WERI-Rb-1 (cell line): Measurements from ENCODE around the gene RGS8.

Experiments
- DNase-seq: peaks from one replicate; pipeline ENCODE4 v3.0.0-alpha.2; 2020
- H3K27ac ChIP-seq: fragments of 250-450 bp; sonication (Bioruptor Pico); 2 replicates; pipeline ENCODE4 v1.5.1; 2020; ENCODE audit warnings: mild to moderate bottlenecking, moderate library complexity
- H3K27me3 ChIP-seq: fragments of 250-450 bp; sonication (Bioruptor Pico); 2 replicates; pipeline ENCODE4 v1.5.1; 2021; ENCODE audit warnings: mild to moderate bottlenecking, low read depth, moderate library complexity; ENCODE audit not compliant: insufficient read depth, severe bottlenecking
- H3K36me3 ChIP-seq: fragments of 250-450 bp; sonication (Bioruptor Pico); 2 replicates; pipeline ENCODE4 v1.5.1; 2020; ENCODE audit warnings: mild to moderate bottlenecking, moderate library complexity
- H3K4me3 ChIP-seq: 2 replicates; pipeline ENCODE4 v1.5.1; 2011; ENCODE audit warnings: low read depth, mild to moderate bottlenecking, control low read depth, low read length
- H3K9me3 ChIP-seq: fragments of 250-450 bp; sonication (Bioruptor Pico); 2 replicates; pipeline ENCODE4 v1.5.1; 2021; ENCODE audit warnings: mild to moderate bottlenecking, moderate library complexity; ENCODE audit not compliant: severe bottlenecking
- TF ChIP-seq, protein P1 (sequence below): IDR thresholded peaks from 2 replicates; pipeline ENCODE4 v1.5.1; 2011; ENCODE audit warnings: low read depth, mild to moderate bottlenecking, control low read depth, inconsistent platforms, low read length

The RGS8 gene

DNA sequence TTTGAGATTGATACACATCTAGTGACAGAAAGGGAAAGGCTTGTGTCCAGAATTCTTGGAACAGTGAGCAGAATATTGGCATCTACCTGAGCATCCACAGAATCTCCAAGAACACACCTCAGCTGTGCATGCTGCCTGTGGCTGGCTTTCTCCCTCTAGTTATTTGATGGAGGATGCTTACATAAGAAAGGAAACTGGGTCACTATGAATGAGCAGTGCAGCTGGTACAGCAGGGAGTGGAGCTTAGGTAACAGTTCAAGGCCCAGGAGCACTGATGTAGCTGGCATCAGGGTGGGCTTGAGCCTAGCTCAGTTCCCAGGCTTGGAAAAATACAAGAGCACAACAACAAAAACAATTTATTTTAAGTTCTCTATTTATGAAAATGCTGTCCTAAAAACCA, 26.3 kb downstream of the RGS8 start:
- Histone ChIP-seq H3K27me3 (no peaks in the 10 kb centered on the region), H3K36me3 (no peaks in the 10 kb centered on the region), H3K9me3 (no peaks in the 10 kb centered on the region), H3K4me3 (no peak overlapping the region), H3K27ac (no peak overlapping the region)
- TF ChIP-seq, protein P1, sequence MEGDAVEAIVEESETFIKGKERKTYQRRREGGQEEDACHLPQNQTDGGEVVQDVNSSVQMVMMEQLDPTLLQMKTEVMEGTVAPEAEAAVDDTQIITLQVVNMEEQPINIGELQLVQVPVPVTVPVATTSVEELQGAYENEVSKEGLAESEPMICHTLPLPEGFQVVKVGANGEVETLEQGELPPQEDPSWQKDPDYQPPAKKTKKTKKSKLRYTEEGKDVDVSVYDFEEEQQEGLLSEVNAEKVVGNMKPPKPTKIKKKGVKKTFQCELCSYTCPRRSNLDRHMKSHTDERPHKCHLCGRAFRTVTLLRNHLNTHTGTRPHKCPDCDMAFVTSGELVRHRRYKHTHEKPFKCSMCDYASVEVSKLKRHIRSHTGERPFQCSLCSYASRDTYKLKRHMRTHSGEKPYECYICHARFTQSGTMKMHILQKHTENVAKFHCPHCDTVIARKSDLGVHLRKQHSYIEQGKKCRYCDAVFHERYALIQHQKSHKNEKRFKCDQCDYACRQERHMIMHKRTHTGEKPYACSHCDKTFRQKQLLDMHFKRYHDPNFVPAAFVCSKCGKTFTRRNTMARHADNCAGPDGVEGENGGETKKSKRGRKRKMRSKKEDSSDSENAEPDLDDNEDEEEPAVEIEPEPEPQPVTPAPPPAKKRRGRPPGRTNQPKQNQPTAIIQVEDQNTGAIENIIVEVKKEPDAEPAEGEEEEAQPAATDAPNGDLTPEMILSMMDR, result no peak
- no peak for DNase-seq

GRCh38 chr1:182656842-182657397, 27.5 kb downstream of the RGS8 start:
- no peaks in the 10 kb centered on the region for H3K9me3 ChIP-seq
- H3K27me3 ChIP-seq, result no peaks in the 10 kb centered on the region
- no peak overlapping the region for H3K27ac ChIP-seq
- H3K36me3 ChIP-seq, result no peaks in the 10 kb centered on the region
- DNase-seq, result no peak
- TF ChIP-seq, protein P1, result no peak
- no peak overlapping the region for H3K4me3 ChIP-seq

DNA sequence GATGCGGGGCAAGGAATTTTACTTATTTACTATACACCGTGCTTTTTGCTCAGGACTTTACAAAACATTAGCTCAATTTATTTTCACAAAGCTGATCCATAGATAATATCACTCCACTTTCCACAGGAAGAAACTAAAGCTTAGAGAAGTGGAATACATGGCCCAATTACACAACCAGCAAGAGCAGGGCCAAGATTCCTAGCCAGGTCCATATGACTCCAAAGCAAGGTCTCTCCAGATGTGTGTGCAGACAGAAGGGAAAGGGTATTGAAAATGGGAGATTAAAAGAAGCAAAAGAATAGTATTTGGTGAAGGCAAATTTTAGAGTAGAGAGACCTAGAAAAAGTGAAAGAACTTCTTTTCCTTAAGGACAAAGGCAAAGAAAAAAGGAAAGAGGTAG, 30.4 kb downstream of the RGS8 start:
- TF ChIP-seq, protein P1, result no peak
- H3K9me3 ChIP-seq, result no peaks in the 10 kb centered on the region
- DNase-seq, result no peak

GRCh38 chr1:182652933-182653332, 31.5 kb downstream of the RGS8 start:
- Histone ChIP-seq H3K27me3 (no peaks in the 10 kb centered on the region), H3K4me3 (no peak overlapping the region), H3K9me3 (no peaks in the 10 kb centered on the region), H3K27ac (no peak overlapping the region), H3K36me3 (no peaks in the 10 kb centered on the region)
- DNase-seq, result no peak
- TF ChIP-seq, protein P1, result no peak

More for the DNA sequence above, 30.4 kb downstream of the RGS8 start:
- no peak overlapping the region for H3K27ac ChIP-seq
- no peaks in the 10 kb centered on the region for H3K36me3 ChIP-seq
- H3K4me3 ChIP-seq, result no peak overlapping the region
- no peaks in the 10 kb centered on the region for H3K27me3 ChIP-seq

DNA sequence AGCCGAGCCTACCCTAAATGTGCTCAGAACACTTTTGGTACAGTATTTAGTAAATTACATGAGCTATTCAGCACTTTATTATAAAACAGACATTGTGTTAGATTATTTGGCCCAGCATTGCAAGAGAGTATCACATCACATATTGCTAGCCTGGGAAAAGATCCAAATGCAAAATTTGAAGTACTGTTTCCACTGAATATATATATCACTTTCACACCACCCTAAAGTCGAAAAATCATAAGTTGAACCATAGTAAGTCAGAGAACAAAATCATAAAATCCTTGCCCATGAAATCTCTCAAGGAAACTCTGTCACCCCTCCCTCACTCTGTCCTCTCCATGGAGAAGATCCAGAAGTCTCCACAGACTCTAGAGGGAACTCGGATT, 33.1 kb downstream of the RGS8 start:
- H3K9me3 ChIP-seq, result no peaks in the 10 kb centered on the region
- H3K27ac ChIP-seq, result no peak overlapping the region
- TF ChIP-seq, protein P1, result no peak
- H3K36me3 ChIP-seq, result no peaks in the 10 kb centered on the region
- no peak for DNase-seq
- H3K4me3 ChIP-seq, result no peak overlapping the region
- no peaks in the 10 kb centered on the region for H3K27me3 ChIP-seq

GRCh38 chr1:182650678-182651338, 33.6 kb downstream of the RGS8 start:
- Histone ChIP-seq H3K27me3 (no peaks in the 10 kb centered on the region), H3K4me3 (no peak overlapping the region), H3K36me3 (no peaks in the 10 kb centered on the region), H3K9me3 (no peaks in the 10 kb centered on the region), H3K27ac (no peak overlapping the region)
- TF ChIP-seq, protein P1, result no peak
- no peak for DNase-seq
